Effector memory CD8-positive, alpha-beta T cell (primary cell): ENCODE data around the gene TULP4.
A peak's percentile ranks its signal among the peaks of the same experiment; 100 is the strongest.

Experiments
- ATAC-seq: fragments of 150-1000 bp; cut with Tn5 transposase; replicated peaks from 2 replicates; pipeline ENCODE4 v1.10.0; 2021; ENCODE audit warnings: mild to moderate bottlenecking, moderate library complexity
- DNase-seq, 3 experiments: peaks; one replicate each; pipeline ENCODE4 v3.0.0; 2021
- H3K27ac Mint-ChIP-seq, 2 donors: one replicate each; pipeline ENCODE4 v1.8.0; 2022; ENCODE audit warnings: mild to moderate bottlenecking in 2 of 2, mixed read lengths in 2 of 2, moderate library complexity in 2 of 2
- H3K27me3 Mint-ChIP-seq, 2 donors: one replicate each; pipeline ENCODE4 v1.8.0; 2022; ENCODE audit warnings: mixed read lengths in 2 of 2
- H3K36me3 Mint-ChIP-seq: one replicate; pipeline ENCODE4 v1.8.0; 2022; ENCODE audit warnings: mild to moderate bottlenecking, moderate library complexity, mixed read lengths; ENCODE audit not compliant: insufficient read depth
- H3K4me1 Mint-ChIP-seq, 2 donors: one replicate each; pipeline ENCODE4 v1.8.0; 2022; ENCODE audit warnings: low read depth in 2 of 2, mixed read lengths in 2 of 2
- H3K4me3 Mint-ChIP-seq, 2 donors: one replicate each; pipeline ENCODE4 v1.8.0; 2022; ENCODE audit warnings: mild to moderate bottlenecking in 2 of 2, mixed read lengths in 2 of 2, moderate library complexity in 2 of 2
- H3K9me3 Mint-ChIP-seq, 2 donors: one replicate each; pipeline ENCODE4 v1.8.0; 2022; ENCODE audit warnings: mixed read lengths in 2 of 2
- total RNA-seq, 9 experiments: gene quantifications; one replicate each; lab custom pipeline; 2026; lab: John Stamatoyannopoulos, UW

Gene TULP4
- 34.0 to 148 (median 88.7) reads per million in 9 experiments for total RNA-seq

GRCh38 chr6:158312165-158312564 lies at the start of gene TULP4:
TULP4 (plus strand) TSS chr6:158312465; CDS start chr6:158314017, 1,552 bp downstream.
- peaks cover 16% of the 10 kb centered on the region for H3K36me3 Mint-ChIP-seq
- H3K27me3 Mint-ChIP-seq: no peaks in the 10 kb centered on the region
- H3K27ac Mint-ChIP-seq: peak within 1 kb of the TSS; percentile 39 to 71
- no peaks in the 10 kb centered on the region for H3K9me3 Mint-ChIP-seq
- H3K4me1 Mint-ChIP-seq: peaks cover 2 to 22% of the 10 kb centered on the region in 2 donors
- no peak for ATAC-seq
- no peak for DNase-seq
- no peak within 1 kb of the TSS for H3K4me3 Mint-ChIP-seq

GRCh38 chr6:158262755-158263154 lies 49.5 kb upstream of the TULP4 start:
- Mint-ChIP-seq H3K9me3 (no peaks in the 10 kb centered on the region), H3K36me3 (peaks cover 2% of the 10 kb centered on the region), H3K4me1 (peaks cover 9 to 12% of the 10 kb centered on the region in 2 donors), H3K4me3 (no peak overlapping the region), H3K27ac (peak overlapping the region in 1 of 2 donors; percentile 38), H3K27me3 (no peaks in the 10 kb centered on the region)
- ATAC-seq (no peak), DNase-seq (no peak)

GRCh38 chr6:158264180-158264579 lies 48.1 kb upstream of the TULP4 start:
- Mint-ChIP-seq H3K9me3 (no peaks in the 10 kb centered on the region), H3K27ac (no peak overlapping the region), H3K4me1 (peaks cover 3 to 7% of the 10 kb centered on the region in 2 donors), H3K36me3 (no peaks in the 10 kb centered on the region), H3K4me3 (no peak overlapping the region), H3K27me3 (no peaks in the 10 kb centered on the region)
- DNase-seq (no peak), ATAC-seq (no peak)

DNA sequence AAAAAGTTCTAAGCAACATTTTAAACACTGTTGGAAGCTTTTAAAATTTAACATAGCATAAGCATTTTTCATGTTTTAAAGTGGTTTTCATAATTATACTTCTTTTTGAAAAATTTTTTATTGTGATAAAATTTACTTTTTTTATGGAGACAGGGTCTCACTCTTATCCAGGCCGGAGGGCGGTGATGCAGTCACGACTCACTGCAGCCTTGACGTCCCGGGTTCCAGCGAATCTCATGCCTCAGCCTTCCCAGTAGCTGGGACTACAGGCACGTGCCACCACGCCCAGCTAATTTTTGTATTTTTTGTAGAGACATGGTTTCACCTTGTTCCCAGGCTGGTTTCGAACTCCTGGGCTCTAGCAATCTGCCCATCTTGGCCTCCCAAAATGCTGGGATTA lies 46.1 kb upstream of the TULP4 start:
- H3K4me1 Mint-ChIP-seq: peaks cover 8 to 14% of the 10 kb centered on the region in 2 donors
- H3K4me3 Mint-ChIP-seq: no peak overlapping the region
- no peak for ATAC-seq
- no peak for DNase-seq
- no peaks in the 10 kb centered on the region for H3K9me3 Mint-ChIP-seq
- H3K27ac Mint-ChIP-seq: no peak overlapping the region
- H3K36me3 Mint-ChIP-seq: no peaks in the 10 kb centered on the region
- no peaks in the 10 kb centered on the region for H3K27me3 Mint-ChIP-seq

GRCh38 chr6:158268361-158269147 lies 43.7 kb upstream of the TULP4 start:
- H3K9me3 Mint-ChIP-seq: no peaks in the 10 kb centered on the region
- DNase-seq: no peak
- no peaks in the 10 kb centered on the region for H3K27me3 Mint-ChIP-seq
- H3K27ac Mint-ChIP-seq: no peak overlapping the region
- no peak for ATAC-seq
- peaks cover 10 to 13% of the 10 kb centered on the region in 2 donors for H3K4me1 Mint-ChIP-seq
- H3K4me3 Mint-ChIP-seq: no peak overlapping the region
- no peaks in the 10 kb centered on the region for H3K36me3 Mint-ChIP-seq

- Mint-ChIP-seq H3K27ac (peak overlapping the region in 1 of 2 donors; percentile 61), H3K27me3 (no peaks in the 10 kb centered on the region)
- ATAC-seq: no peak
Measured at GRCh38 chr6:158269657-158270056, 42.6 kb upstream of the TULP4 start.

GRCh38 chr6:158270389-158271127 lies 41.7 kb upstream of the TULP4 start:
- H3K36me3 Mint-ChIP-seq: no peaks in the 10 kb centered on the region
- peak overlapping the region; percentile 61 to 71 for H3K27ac Mint-ChIP-seq
- H3K27me3 Mint-ChIP-seq: no peaks in the 10 kb centered on the region
- peaks cover 10 to 18% of the 10 kb centered on the region in 2 donors for H3K4me1 Mint-ChIP-seq
- H3K9me3 Mint-ChIP-seq: no peaks in the 10 kb centered on the region
- ATAC-seq: no peak
- no peak for DNase-seq
- peak overlapping the region; percentile 34 to 41 for H3K4me3 Mint-ChIP-seq

More at GRCh38 chr6:158269657-158270056, 42.6 kb upstream of the TULP4 start:
- Mint-ChIP-seq H3K4me1 (peaks cover 10 to 14% of the 10 kb centered on the region in 2 donors), H3K36me3 (no peaks in the 10 kb centered on the region), H3K4me3 (no peak overlapping the region), H3K9me3 (no peaks in the 10 kb centered on the region)
- no peak for DNase-seq

DNA sequence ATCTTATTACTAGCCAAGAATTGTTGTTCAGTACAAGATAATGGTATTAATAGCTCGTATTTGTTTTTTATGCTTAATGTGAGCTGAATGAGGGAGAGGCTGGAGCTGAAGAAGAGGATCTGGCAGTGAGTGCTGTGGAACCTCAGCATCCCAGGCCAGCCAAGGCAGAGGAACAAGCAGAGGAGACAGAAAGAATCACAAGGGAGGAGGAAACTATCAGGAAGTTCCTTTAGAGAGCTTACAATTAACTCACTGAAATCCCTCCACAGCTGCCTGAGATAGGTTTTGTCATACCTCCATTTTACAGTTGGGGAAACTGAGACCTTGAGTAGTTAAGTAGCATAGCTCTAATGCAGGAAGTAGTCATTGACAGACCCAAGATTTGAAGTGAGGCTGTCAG lies 39.9 kb upstream of the TULP4 start:
- no peak for DNase-seq
- ATAC-seq: no peak
- no peaks in the 10 kb centered on the region for H3K36me3 Mint-ChIP-seq
- no peaks in the 10 kb centered on the region for H3K27me3 Mint-ChIP-seq
- no peaks in the 10 kb centered on the region for H3K9me3 Mint-ChIP-seq
- peaks cover 14 to 20% of the 10 kb centered on the region in 2 donors for H3K4me1 Mint-ChIP-seq
- peak overlapping the region in 1 of 2 donors; percentile 74 for H3K27ac Mint-ChIP-seq
- no peak overlapping the region for H3K4me3 Mint-ChIP-seq

DNA sequence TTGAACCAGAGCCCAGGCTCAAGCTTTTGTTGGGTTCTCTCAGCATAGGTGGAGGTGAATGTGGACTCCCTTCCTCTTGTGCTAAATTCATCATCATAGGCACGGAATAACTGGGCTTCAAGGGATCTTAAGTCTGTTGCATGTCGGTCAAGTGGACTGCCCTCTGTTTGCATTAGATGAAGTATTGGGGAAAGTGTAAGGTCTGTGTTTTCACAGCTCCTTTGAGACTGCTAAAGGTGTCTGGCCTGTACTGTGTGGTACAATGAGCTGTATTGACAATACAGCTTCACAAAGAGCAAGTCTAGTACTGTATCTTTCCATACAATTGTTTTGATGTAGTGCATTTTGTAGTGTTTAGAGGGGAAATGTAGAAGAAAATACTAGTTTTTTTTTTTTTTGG lies 34.3 kb upstream of the TULP4 start:
- Mint-ChIP-seq H3K4me1 (peaks cover 16 to 20% of the 10 kb centered on the region in 2 donors), H3K4me3 (no peak overlapping the region), H3K36me3 (no peaks in the 10 kb centered on the region), H3K27me3 (no peaks in the 10 kb centered on the region), H3K9me3 (no peaks in the 10 kb centered on the region), H3K27ac (peak overlapping the region; percentile 22 to 36)
- DNase-seq (no peak), ATAC-seq (no peak)

DNA sequence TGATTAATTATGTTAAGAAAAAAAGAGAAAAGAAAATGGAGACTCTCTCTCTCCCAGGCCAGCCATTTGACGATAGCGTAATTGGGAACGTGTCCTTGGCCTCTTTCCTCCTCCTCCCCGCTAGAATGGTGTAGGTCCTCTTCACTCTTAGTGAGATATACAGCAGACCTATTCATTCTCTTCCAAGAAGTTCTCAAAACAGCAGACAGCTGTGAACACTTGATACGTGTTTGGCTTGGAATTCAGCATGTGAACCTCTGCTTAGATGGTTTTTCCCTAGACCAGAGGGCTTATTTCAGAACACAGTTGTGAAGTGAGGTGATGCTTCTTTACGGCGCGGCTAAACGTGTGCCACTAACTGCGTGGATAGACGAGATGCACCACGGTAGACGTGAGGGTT lies 32.6 kb upstream of the TULP4 start:
- DNase-seq (no peak), ATAC-seq (no peak)
- H3K27me3 Mint-ChIP-seq: no peaks in the 10 kb centered on the region
- no peak overlapping the region for H3K27ac Mint-ChIP-seq
- no peaks in the 10 kb centered on the region for H3K9me3 Mint-ChIP-seq
- no peaks in the 10 kb centered on the region for H3K36me3 Mint-ChIP-seq
- H3K4me1 Mint-ChIP-seq: peaks cover 25 to 35% of the 10 kb centered on the region in 2 donors
- no peak overlapping the region for H3K4me3 Mint-ChIP-seq

GRCh38 chr6:158283304-158283980 lies 28.8 kb upstream of the TULP4 start:
- Mint-ChIP-seq H3K27me3 (no peaks in the 10 kb centered on the region), H3K4me1 (peaks cover 36 to 46% of the 10 kb centered on the region in 2 donors), H3K36me3 (peaks cover 4% of the 10 kb centered on the region), H3K4me3 (peak overlapping the region; percentile 6 to 17), H3K9me3 (no peaks in the 10 kb centered on the region), H3K27ac (peak overlapping the region; percentile 47 to 78)
- DNase-seq (peak in 1 of 3 experiments; percentile 10), ATAC-seq (peak; percentile 76)

DNA sequence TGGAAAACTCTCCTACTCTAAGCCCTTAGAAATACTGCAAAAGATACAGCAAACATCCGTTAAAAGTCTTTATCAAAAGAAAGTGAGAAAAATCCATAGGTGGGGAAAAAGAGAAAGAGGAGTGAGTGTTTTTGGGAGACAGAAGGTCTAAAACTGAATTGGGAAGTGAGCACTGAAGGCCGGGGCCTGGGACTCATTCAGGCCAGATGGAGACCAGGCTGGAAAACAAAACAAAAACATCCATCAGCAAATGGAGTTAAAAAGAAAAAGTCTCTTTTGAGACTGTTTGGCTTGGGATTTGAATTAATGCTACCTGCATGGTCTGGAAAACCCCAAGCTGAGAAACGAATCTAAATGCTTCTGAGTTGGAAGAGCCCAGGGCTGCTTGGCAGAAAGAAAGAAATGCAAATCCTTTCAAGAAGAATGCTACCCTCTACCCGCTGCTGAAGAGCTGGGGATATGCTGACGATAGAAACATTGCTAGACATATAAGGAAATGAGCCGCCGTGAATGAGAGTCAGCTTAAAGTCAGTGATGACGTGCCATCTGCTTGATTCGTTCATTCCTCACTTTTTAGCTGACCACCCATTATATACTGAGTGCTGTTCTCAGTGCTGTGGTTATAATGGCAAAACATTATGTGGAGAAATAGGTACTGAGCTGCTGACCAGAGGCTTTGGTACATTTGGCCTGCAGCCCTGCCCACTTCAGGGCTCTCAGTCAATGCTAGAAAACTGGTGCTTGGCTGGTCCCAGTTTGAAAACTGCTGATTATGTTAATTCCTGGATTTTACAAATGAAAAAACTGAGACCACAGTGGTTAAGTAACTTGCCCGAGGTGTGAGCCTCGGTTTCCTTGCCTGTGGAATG lies 28.0 kb upstream of the TULP4 start:
- peaks cover 36 to 44% of the 10 kb centered on the region in 2 donors for H3K4me1 Mint-ChIP-seq
- H3K9me3 Mint-ChIP-seq: no peaks in the 10 kb centered on the region
- ATAC-seq (peak; percentile 76), DNase-seq (peak in 2 of 3 experiments; percentile 10 to 20)
- H3K27me3 Mint-ChIP-seq: no peaks in the 10 kb centered on the region
- H3K4me3 Mint-ChIP-seq: peak overlapping the region; percentile 9 to 17
- peak overlapping the region; percentile 47 to 78 for H3K27ac Mint-ChIP-seq
- peaks cover 4% of the 10 kb centered on the region for H3K36me3 Mint-ChIP-seq
